ENCODE measurements around the gene DYNLT1. TPM values are rescaled to one million over a fixed set of nuclear protein-coding genes. Genes with fewer than 3 reads are reported as not detected.

The DYNLT1 gene
- total and polyA plus RNA-seq, 2 of the 13 experiments (the other 11 are each of a cell fraction or from before 2014, with no cell fraction given) = 108 to 171 TPM

- TF ChIP-seq ZNF552 (CRISPR knock-in tag; IDR thresholded peaks at IDR 0.05; ENCODE audit: borderline replicate concordance) (no peak), REST (IDR thresholded peaks at IDR 0.05; ENCODE audit: borderline replicate concordance in 1 of 2, low read depth in 1 of 2, low read length in 2 of 2) (no peak), MXD3 (CRISPR knock-in tag; IDR thresholded peaks at IDR 0.05) (no peak), NR0B2 (CRISPR knock-in tag; IDR thresholded peaks at IDR 0.05) (no peak), FIP1L1 (IDR thresholded peaks at IDR 0.05; ENCODE audit: borderline replicate concordance, insufficient read depth, low read depth, low read length) (no peak), HMG20A (CRISPR knock-in tag; IDR thresholded peaks at IDR 0.05; ENCODE audit: borderline replicate concordance) (no peak), KDM6A (CRISPR knock-in tag; IDR thresholded peaks at IDR 0.05; ENCODE audit: low read depth) (no peak), HIVEP1 (CRISPR knock-in tag; IDR thresholded peaks at IDR 0.05) (peak; percentile 45; the same call in 1 of the 2 replicates), PTBP1 (IDR thresholded peaks at IDR 0.05; ENCODE audit: low read depth, low read length, poor library complexity, severe bottlenecking) (no peak), HNF1A (IDR thresholded peaks at IDR 0.05; ENCODE audit: low read depth) (no peak), HNF1A (CRISPR knock-in tag; IDR thresholded peaks at IDR 0.05; ENCODE audit: borderline replicate concordance) (no peak), ZNF543 (CRISPR knock-in tag; IDR thresholded peaks at IDR 0.05) (no peak), ZNF260 (CRISPR knock-in tag; IDR thresholded peaks at IDR 0.05; ENCODE audit: borderline replicate concordance, low read depth) (no peak), NCOA2 (CRISPR knock-in tag; IDR thresholded peaks at IDR 0.05) (peak; percentile 31; the same call in 1 of the 2 replicates), ZNF674 (CRISPR knock-in tag; IDR thresholded peaks at IDR 0.05; ENCODE audit: low read depth) (no peak), ZNF670 (CRISPR knock-in tag; IDR thresholded peaks at IDR 0.05; ENCODE audit: borderline replicate concordance) (no peak), ZSCAN9 (CRISPR knock-in tag; IDR thresholded peaks at IDR 0.05; ENCODE audit: borderline replicate concordance) (no peak), ZFAT (CRISPR knock-in tag; conservative IDR thresholded peaks at IDR 0.05) (no peak)
- TF ChIP-seq, protein P1, sequence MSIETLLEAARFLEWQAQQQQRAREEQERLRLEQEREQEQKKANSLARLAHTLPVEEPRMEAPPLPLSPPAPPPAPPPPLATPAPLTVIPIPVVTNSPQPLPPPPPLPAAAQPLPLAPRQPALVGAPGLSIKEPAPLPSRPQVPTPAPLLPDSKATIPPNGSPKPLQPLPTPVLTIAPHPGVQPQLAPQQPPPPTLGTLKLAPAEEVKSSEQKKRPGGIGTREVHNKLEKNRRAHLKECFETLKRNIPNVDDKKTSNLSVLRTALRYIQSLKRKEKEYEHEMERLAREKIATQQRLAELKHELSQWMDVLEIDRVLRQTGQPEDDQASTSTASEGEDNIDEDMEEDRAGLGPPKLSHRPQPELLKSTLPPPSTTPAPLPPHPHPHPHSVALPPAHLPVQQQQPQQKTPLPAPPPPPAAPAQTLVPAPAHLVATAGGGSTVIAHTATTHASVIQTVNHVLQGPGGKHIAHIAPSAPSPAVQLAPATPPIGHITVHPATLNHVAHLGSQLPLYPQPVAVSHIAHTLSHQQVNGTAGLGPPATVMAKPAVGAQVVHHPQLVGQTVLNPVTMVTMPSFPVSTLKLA (IDR thresholded peaks at IDR 0.05) = no peak
Observed at GRCh38 chr6:158629367-158630221, 14.9 kb downstream of the DYNLT1 start (continued).
